H1 (cell line): ENCODE results near the gene EDA. TPM values are rescaled to one million over a fixed set of nuclear protein-coding genes. Genes with fewer than 3 reads are reported as not detected.

Source experiments
- GABPA ChIP-seq: IDR thresholded peaks from 2 replicates; pipeline ENCODE4 v1.6.1; 2011; ENCODE audit warnings: mild to moderate bottlenecking, low read length, moderate library complexity, borderline replicate concordance; ENCODE audit not compliant: insufficient read depth
- HDAC6 ChIP-seq: IDR thresholded peaks from one replicate; pipeline ENCODE4 v1.7.1; 2012; ENCODE audit warnings: low read depth, mild to moderate bottlenecking, inconsistent platforms, low read length, moderate library complexity
- KDM5A ChIP-seq: fragments of 200-600 bp; IDR thresholded peaks from 2 replicates; pipeline ENCODE4 v1.7.1; 2012; ENCODE audit warnings: mild to moderate bottlenecking, low read length, inconsistent platforms, mixed read lengths
- NANOG ChIP-seq: IDR thresholded peaks from 2 replicates; pipeline ENCODE4 v1.6.1; 2011; ENCODE audit warnings: low read length, low read depth, mild to moderate bottlenecking, inconsistent platforms; ENCODE audit not compliant: insufficient read depth, poor library complexity, severe bottlenecking
- RBBP5 ChIP-seq: IDR thresholded peaks from 2 replicates; pipeline ENCODE4 v1.7.1; 2012; ENCODE audit warnings: low read depth, mild to moderate bottlenecking, inconsistent platforms, low read length, moderate library complexity, borderline replicate concordance
- polyA plus RNA-seq, 7 experiments: library from polyadenylated mRNA; depleted of rRNA in 3 of 7; stranded (reverse) in 5 of 7; unstranded in 2 of 7; fragments of >200 nt in 5 of 7; fragments of 200-250 nt in 2 of 7; gene quantifications; 1 replicate in 5 of 7; 2 replicates in 1 of 7; 4 replicates in 1 of 7; pipeline versions ENCODE4 v1.2.1 to v1.2.3, GENCODE V29; 2011 to 2013; ENCODE audit warnings: missing spikeins in 2 of 7, mixed read lengths in 2 of 7
- total RNA-seq: library from RNA; stranded (reverse); fragmentation: NEBNext Ultra II Directional; extraction: Animal tissue kit (Norgen Biotek cat#: 25700); gene quantifications from 2 replicates; pipeline ENCODE4 v1.2.1, GENCODE V29; 2021

EDA gene
- total and polyA plus RNA-seq, 2 of the 8 experiments (the other 6 are each of a cell fraction or from before 2014, with no cell fraction given), result 7.5 to 10.5 TPM

DNA sequence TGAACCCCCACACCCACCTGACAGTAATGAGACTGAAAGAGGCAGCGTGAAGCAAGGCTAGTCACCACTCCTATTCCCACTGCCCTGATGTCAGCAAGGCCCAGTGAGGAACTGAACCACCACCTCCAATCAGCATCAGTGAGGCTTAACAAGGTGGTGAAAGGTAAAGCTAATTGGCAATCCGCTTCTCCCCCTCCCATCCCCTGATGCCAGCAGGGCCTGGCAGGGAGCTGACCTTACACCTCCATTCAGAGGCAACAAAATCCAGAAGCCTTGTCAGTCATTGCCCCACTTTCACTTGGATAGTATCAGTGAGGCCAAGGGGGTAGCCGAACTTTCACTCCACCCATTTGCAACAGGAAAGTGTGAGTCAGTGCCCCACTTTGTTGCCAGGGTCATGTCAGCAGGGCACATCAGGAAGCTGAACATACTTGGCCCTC, 373.1 kb downstream of the EDA start (continued):
- TF ChIP-seq GABPA, result no peak
- no peak for TF ChIP-seq KDM5A
- no peak for TF ChIP-seq NANOG
- TF ChIP-seq HDAC6, result no peak
- no peak for TF ChIP-seq RBBP5
